Measurements from ENCODE around the gene GABPB1.

GRCh38 chr15:50227076-50227475, 127.9 kb downstream of the GABPB1 start:
- TF ChIP-seq CTCF (IDR thresholded peaks at IDR 0.05; ENCODE audit: low read length): no peak
- TF ChIP-seq EZH2 (IDR thresholded peaks at IDR 0.05; ENCODE audit: borderline replicate concordance, low read length): no peak
